ENCODE results near the gene ABI3.

DNA sequence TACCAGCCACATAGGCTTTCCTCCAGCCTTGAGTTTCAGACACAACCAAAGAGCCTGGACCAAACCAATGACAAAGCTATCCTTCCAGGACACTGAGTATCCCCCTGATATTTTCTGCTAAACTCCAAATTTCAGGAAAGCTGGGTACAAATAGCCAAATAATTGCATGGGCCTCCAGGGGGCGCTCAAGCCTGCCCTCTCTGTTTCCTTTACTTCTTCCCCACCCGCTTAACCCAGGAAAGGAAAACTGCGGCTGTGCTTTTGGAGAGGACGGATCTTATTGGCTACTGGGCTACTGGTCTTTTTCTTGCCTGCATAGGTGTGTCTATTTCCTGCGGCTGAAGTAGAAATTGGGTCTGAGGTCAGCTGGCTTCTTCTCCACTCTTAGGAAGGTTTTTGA is 30.2 kb upstream of the ABI3 start:
- TF ChIP-seq CTCF (conservative IDR thresholded peaks at IDR 0.05) = peak; percentile 97
- no peak for TF ChIP-seq ZFX (IDR thresholded peaks at IDR 0.05)

Measured in C4-2B (cell line).